Smooth muscle cell of the brain vasculature (primary cell): ENCODE data around the gene MON1A.

Experiments used
- DNase-seq: peaks from one replicate; pipeline ENCODE4 v3.0.0-alpha.2; 2012; ENCODE audit warnings: low read depth, low spot score

Gene MON1A

GRCh38 chr3:49895791-49896190 is 33.8 kb downstream of the MON1A start:
- DNase-seq, result no peak

GRCh38 chr3:49889296-49889695 is 40.3 kb downstream of the MON1A start:
- no peak for DNase-seq

GRCh38 chr3:49886922-49887265 is 42.7 kb downstream of the MON1A start:
- no peak for DNase-seq

GRCh38 chr3:49883998-49884397 is 45.6 kb downstream of the MON1A start:
- no peak for DNase-seq

GRCh38 chr3:49882166-49882565 is 47.4 kb downstream of the MON1A start:
- no peak for DNase-seq

- no peak for DNase-seq
Measured at GRCh38 chr3:49880581-49881315, 48.9 kb downstream of the MON1A start.

GRCh38 chr3:49879721-49880120 is 49.9 kb downstream of the MON1A start:
- no peak for DNase-seq

- DNase-seq, result no peak
Measured at GRCh38 chr3:49878686-49879085, 50.9 kb downstream of the MON1A start.

GRCh38 chr3:49877716-49878115 is 51.9 kb downstream of the MON1A start:
- DNase-seq, result no peak

GRCh38 chr3:49876567-49876966 is 53.0 kb downstream of the MON1A start:
- no peak for DNase-seq

- DNase-seq, result no peak
Measured at GRCh38 chr3:49873623-49874022, 56.0 kb downstream of the MON1A start.

- DNase-seq, result no peak
Measured at GRCh38 chr3:49872801-49873281, 56.8 kb downstream of the MON1A start.

- DNase-seq, result no peak
Measured at GRCh38 chr3:49871531-49872153, 58.0 kb downstream of the MON1A start.

GRCh38 chr3:49869525-49870126 is 60.0 kb downstream of the MON1A start, which contains the start of gene CAMKV:
CAMKV (minus strand) TSS chr3:49869906; CDS start chr3:49862388, 7,518 bp downstream.
- no peak for DNase-seq

GRCh38 chr3:49868862-49869466 is 60.6 kb downstream of the MON1A start:
- DNase-seq, result no peak

GRCh38 chr3:49867871-49868321 is 61.7 kb downstream of the MON1A start:
- no peak for DNase-seq

- no peak for DNase-seq
Measured at GRCh38 chr3:49867400-49867799, 62.2 kb downstream of the MON1A start.

GRCh38 chr3:49865198-49865784 is 64.3 kb downstream of the MON1A start:
- no peak for DNase-seq

GRCh38 chr3:49864505-49864904 is 65.1 kb downstream of the MON1A start:
- DNase-seq, result no peak

GRCh38 chr3:49859576-49860305 is 69.9 kb downstream of the MON1A start:
- DNase-seq, result no peak
